HG03442 (cell line): ENCODE results near the gene WBP1L.
A peak's percentile ranks its signal among the peaks of the same experiment; 100 is the strongest.
"Not testable (repeated sequence)": the region's sequence is repeated elsewhere in the genome, so short reads cannot be mapped to it uniquely, and the experiment has no call there.

ENCODE experiments used
- ATAC-seq: cut with Tn5 transposase; IDR thresholded peaks from one replicate; pipeline ENCODE4 v1.9.1; 2021; ENCODE audit warnings: mild to moderate bottlenecking, moderate library complexity; ENCODE audit not compliant: unreplicated experiment

Gene WBP1L

GRCh38 chr10:102743588-102744373, at the start of gene WBP1L:
TSS of gene WBP1L (plus strand) at chr10:102743948. CDS start at chr10:102744054, 106 bp downstream.
- peak; percentile 97 for ATAC-seq

- ATAC-seq, result not testable (repeated sequence)
Measured at GRCh38 chr10:102695401-102695800, 48.3 kb upstream of the WBP1L start.

DNA sequence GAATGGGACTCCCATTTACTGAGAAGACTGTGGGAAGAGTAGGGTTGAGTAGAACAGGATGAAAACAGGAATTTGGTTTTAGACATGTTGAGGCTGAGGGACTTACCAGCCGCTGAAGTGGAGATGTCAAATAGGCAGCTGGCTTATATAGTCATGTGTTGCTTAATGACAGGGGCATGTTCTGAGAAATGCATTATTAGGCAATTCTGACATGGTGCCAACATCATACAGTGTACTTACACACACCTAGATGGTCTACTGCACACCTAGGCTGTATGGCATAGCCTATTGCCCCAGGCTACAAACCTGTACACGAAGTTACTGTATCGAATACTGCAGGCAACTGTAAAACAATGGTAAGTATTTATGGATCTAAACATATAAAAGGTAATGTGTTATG, 47.0 kb upstream of the WBP1L start:
- no peak for ATAC-seq

GRCh38 chr10:102698894-102699293, 44.9 kb upstream of the WBP1L start:
- ATAC-seq, result no peak

DNA sequence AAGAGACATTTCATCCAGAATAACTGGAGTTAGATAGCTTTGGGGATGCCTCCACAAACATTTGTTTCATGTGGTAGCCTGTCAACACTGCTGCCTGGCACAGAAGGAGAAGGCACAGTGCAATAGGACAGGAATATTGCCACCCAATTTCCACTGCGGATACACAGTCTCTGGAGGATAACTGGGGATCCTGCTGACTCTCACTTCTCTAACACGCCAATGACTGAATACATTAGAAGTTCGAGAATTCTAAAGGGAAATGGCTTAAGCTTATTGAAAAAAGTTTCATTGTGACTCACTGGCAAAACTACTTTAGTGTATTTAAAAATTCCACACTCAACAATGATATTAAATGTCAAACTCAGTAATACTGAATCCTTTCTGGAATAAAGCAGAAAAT, 42.5 kb upstream of the WBP1L start:
- ATAC-seq, result no peak

GRCh38 chr10:102701796-102702195, 42.0 kb upstream of the WBP1L start:
- ATAC-seq, result no peak

DNA sequence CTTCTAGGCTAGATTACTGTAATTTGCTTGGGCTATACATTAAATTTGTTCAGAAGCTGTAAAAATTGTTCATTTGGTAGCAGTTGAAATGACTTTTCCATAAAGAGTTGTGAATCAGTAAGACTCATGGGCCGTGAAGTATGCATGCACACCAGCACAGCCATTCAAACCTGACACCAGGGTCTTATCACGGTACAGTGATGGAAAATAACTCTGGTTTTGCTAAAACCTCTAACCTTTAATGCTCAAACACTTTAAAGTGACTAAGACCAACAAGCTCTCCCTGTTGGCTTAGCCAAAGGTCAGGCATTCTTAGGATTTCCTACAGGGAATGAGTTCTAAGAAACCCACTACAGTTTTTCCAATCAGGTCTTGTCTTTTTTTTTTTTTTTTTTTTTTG, 41.0 kb upstream of the WBP1L start:
- ATAC-seq, result no peak

GRCh38 chr10:102704915-102705314, 38.8 kb upstream of the WBP1L start:
- ATAC-seq, result no peak

DNA sequence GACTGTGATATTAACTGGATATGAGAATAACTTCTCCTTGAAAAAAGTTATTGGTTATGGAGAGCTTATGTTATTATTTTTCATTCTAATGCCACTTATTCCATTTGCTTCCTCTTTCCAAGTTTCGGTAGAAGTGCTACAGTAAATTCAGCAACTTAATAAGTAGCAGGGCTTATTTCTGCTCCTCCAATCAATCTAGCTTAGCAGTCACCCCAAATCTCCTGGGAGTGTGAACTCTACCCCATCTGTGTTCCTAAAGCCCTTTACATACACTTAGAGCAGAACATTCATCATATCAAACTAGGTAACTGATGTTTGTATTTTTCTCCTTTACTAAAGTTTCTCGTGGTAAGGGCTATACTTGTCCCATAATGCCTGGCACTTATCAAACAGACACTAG, 38.2 kb upstream of the WBP1L start:
- no peak for ATAC-seq

DNA sequence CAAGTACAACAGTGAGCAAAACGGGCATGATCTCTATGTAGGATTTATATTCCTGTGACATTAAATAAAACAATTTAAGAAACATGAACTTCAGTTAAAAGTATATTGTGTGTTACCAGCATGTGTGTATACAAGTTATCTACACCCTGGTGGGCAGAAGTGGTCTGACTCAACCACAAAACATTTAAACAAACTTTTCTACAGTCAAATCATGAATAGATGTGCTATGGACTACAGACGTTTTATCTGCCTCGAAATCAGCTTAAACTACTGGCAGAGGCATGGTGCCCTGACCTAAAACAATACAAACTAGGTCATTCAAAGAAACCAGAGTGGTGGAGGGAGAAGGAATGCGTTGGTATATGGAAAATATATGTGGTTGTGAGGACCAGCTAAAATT, 33.1 kb upstream of the WBP1L start:
- ATAC-seq, result no peak

DNA sequence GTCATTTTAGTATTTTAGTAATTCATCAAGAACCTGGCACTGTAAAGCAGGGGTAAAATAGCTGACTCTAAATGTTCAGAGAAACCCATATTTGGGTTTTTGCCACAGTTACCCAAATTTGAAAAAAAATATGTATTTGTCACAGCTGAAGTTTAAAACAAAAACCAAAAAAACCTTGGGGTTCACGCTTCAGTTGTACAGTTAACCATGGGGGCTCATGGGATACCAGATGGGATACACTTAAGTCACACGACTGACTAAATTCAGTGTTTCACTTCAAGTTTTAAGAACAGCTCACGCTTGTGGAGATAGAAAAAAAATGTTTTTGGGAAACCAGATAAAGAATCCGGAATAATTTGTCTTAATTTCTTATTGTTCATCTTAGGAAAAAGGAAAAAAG, 31.7 kb upstream of the WBP1L start:
- ATAC-seq, result no peak

GRCh38 chr10:102712843-102713538, 30.8 kb upstream of the WBP1L start:
- no peak for ATAC-seq

GRCh38 chr10:102713539-102713813, 30.3 kb upstream of the WBP1L start:
- peak; percentile 22 for ATAC-seq

GRCh38 chr10:102713814-102714620, 29.7 kb upstream of the WBP1L start, which contains the start of gene ARL3:
TSS of gene ARL3 (minus strand) at chr10:102714397. CDS start at chr10:102714275, 122 bp downstream.
- peak; percentile 80 for ATAC-seq

- no peak for ATAC-seq
Measured at GRCh38 chr10:102714621-102715455, 28.9 kb upstream of the WBP1L start, which contains the start of gene SFXN2. TSS of gene SFXN2 (plus strand) at chr10:102714636. CDS start at chr10:102726637, 12,001 bp downstream.

GRCh38 chr10:102715880-102716279, 27.9 kb upstream of the WBP1L start:
- ATAC-seq, result no peak

DNA sequence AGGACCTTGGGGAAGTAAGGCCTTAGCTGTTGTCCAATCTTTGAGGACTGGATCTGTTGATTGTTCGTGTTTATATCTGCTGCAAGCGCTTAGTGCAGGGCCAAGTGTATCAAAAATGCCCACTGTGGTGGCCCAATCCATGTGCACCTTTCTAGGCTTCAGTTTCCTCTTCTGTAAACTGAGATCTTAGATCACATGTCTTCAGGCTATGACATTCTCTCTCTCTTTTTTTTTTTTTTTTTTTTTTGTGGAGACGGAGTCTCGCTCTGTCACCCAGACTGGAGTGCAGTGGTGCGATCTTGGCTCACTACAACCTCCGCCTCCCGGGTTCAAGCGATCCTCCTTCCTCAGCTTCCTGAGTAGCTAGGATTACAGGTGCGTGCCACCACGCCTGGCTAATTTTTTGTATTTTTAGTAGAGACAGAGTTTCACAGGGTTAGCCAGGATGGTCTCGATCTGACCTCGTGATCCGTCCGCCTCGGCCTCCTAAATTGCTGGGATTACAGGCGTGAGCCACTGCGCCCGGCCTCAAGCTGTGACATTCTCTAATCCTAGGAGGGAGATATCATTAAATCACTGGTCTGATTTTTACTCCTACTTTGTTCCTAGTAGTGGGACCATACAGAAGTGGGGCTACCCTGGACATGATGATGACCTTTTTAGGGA, 26.7 kb upstream of the WBP1L start:
- ATAC-seq, result not testable (repeated sequence)

DNA sequence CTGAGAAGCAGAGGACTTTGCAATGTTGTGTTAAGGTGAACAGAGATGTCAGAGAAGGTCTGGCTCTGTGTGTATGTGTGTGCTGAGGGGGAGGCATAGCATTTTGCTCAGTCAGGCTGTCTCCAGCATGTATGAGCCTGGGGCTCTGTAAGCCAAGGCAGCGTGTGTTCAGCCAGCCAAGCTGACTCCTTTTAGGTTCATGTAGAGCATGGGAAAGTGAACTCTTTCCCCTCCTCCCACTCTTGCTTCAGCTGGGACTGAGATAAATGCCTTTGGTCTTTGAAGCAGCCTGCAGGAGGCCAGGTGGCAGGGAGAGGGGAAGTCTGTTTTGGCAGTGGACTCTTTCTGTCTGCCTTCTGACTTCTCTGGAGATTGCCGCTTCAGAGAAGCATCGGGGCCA, 25.5 kb upstream of the WBP1L start:
- ATAC-seq, result no peak

DNA sequence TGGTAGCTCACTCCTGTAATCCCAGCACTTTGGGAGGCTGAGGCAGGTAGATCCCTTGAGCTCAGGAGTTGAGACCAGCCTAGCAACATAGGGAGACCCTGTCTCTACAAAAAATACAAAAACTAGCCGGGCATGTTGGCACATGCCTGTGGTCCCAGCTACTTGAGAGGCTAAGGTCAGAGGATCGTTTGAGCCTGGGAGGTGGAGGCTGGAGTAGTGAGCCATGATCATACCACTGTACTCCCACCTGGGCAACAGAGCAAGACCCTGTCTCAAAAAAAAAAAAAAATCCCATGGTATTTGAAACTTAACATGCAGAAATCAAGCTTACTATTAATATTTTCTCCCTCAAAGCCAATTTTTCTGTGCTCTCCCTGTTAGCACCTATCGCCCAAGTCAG, 23.4 kb upstream of the WBP1L start:
- no peak for ATAC-seq

DNA sequence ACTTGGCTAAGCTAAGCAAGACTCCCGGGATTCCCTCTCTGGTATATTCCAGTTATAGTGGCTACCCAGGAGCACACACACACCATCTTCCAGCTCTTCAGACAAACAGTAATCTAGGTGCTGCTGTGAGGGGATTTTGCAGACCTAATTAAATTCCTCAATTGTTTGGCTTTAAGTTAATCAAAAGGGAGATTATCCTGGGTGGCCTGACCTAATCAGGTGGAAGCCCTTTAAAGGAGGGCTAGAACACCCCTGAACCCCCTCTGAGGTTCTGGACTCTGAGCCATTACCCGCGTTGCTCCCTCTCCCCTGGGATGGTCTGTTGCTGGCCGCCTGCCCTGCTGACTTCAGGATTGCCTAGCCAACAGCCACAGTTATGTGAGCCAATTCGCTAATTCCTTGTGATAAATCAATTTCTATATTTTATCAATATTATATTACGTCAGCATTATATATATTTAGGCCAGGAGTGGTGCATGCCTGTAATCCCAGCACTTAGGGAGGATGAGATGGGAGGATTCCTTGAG, 22.9 kb upstream of the WBP1L start:
- ATAC-seq, result no peak
